K562 (cell line): ENCODE data around the gene AAK1. TPM values are rescaled to one million over a fixed set of nuclear protein-coding genes. Genes with fewer than 3 reads are reported as not detected.

Source experiments
- ATAC-seq: fragments of 200-7000 bp; cut with Tn5 transposase; 3 replicates; pipeline ENCODE4 v1.9.1; 2020; ENCODE audit warnings: moderate library complexity
- BruUV-seq: library from RNA; stranded (reverse); fragments of 400-500 nt; replicated peaks from 2 replicates; lab custom pipeline; 2021; lab: Mats Ljungman, UMichigan
- CTCF ChIA-PET: fragments of 300-600 bp; formaldehyde crosslinking; extraction: SDS; loops from one replicate; lab custom pipeline; 2021; ENCODE audit warnings: low intra/inter-chr PET ratio; lab: Yijun Ruan, JAX
- POLR2A ChIA-PET: fragments of 300-600, 350-650 bp; sonication (Branson Sonifier 250); formaldehyde crosslinking; extraction: SDS; loops from one replicate; lab custom pipeline; 2021; ENCODE audit warnings: antibody characterized with exemption, inconsistent platforms; lab: Yijun Ruan, JAX
- DNase-seq, 4 experiments: peaks; one replicate each; pipeline versions ENCODE4 v3.0.0 to v3.0.0-alpha.2; 2011 to 2018; ENCODE audit warnings: low spot score in 3 of 4, mixed read lengths in 3 of 4; ENCODE audit errors: extremely low read depth in 1 of 4
- FAIRE-seq: peaks from 2 replicates; lab custom pipeline; 2011; peaks lifted over from hg19 to GRCh38; lab: Jason Lieb, UNC
- H2AFZ ChIP-seq: 2 replicates; pipeline ENCODE4 v1.6.0; 2011; ENCODE audit warnings: low read depth, low read length, control low read depth, inconsistent platforms
- H3K27ac ChIP-seq: fragments of 200-600 bp; 3 replicates; pipeline ENCODE4 v1.8.0; 2011; ENCODE audit warnings: low read depth, mild to moderate bottlenecking, control low read depth, inconsistent platforms, low read length, moderate library complexity, mixed read lengths; ENCODE audit errors: extremely low read depth
- H3K27me3 ChIP-seq, 2 experiments: fragments of 300-600 bp in 1 of 2; 2 replicates in 1 of 2; 3 replicates in 1 of 2; pipeline versions ENCODE4 v1.6.0 to v1.8.0; 2011; ENCODE audit warnings: inconsistent platforms in 2 of 2, low read length in 2 of 2, mild to moderate bottlenecking in 1 of 2, mixed read lengths in 1 of 2, moderate library complexity in 1 of 2; ENCODE audit not compliant: control insufficient read depth in 2 of 2, insufficient read depth in 2 of 2
- H3K36me3 ChIP-seq: fragments of 300-600 bp; 3 replicates; pipeline ENCODE4 v1.8.0; 2011; ENCODE audit warnings: mild to moderate bottlenecking, low read length, inconsistent platforms; ENCODE audit not compliant: control insufficient read depth, insufficient read depth
- H3K4me1 ChIP-seq, 2 experiments: fragments of 200-600 bp in 1 of 2; replicated peaks in 1 of 2; 2 replicates in 1 of 2; 3 replicates in 1 of 2; pipeline versions ENCODE4 v1.5.1 to v1.8.0; 2011; ENCODE audit warnings: inconsistent platforms in 2 of 2, low read length in 2 of 2, mild to moderate bottlenecking in 1 of 2, mixed read lengths in 1 of 2, moderate library complexity in 1 of 2; ENCODE audit not compliant: control insufficient read depth in 2 of 2, insufficient read depth in 2 of 2
- H3K4me2 ChIP-seq: 2 replicates; pipeline ENCODE4 v1.6.1; 2011; ENCODE audit warnings: low read length, control low read depth, inconsistent platforms, mixed read lengths; ENCODE audit not compliant: insufficient read depth
- H3K4me3 ChIP-seq: fragments of 200-600 bp; sonication (generic), shearing (Covaris generic); 2 replicates; pipeline ENCODE4 v1.5.1; 2016; ENCODE audit warnings: control low read depth, inconsistent platforms
- H3K79me2 ChIP-seq: fragments of 200-600 bp; 3 replicates; pipeline ENCODE4 v1.8.0; 2011; ENCODE audit warnings: low read length, inconsistent platforms; ENCODE audit not compliant: control insufficient read depth, insufficient read depth
- H3K9ac ChIP-seq, 2 experiments: 2 replicates each; pipeline versions ENCODE4 v1.6.0 to v1.6.1; 2011; ENCODE audit warnings: low read depth in 2 of 2, low read length in 2 of 2, control low read depth in 1 of 2, inconsistent platforms in 1 of 2, mild to moderate bottlenecking in 1 of 2, mixed read lengths in 1 of 2; ENCODE audit not compliant: insufficient read depth in 1 of 2
- H3K9me1 ChIP-seq: one replicate; pipeline ENCODE4 v1.6.0; 2011; ENCODE audit warnings: inconsistent platforms, mild to moderate bottlenecking, low read length, moderate library complexity; ENCODE audit not compliant: control insufficient read depth, insufficient read depth
- H3K9me3 ChIP-seq: replicated peaks from 2 replicates; pipeline ENCODE4 v1.5.1; 2011; ENCODE audit warnings: low read depth, low read length, inconsistent platforms; ENCODE audit not compliant: control insufficient read depth, insufficient read depth
- H4K20me1 ChIP-seq: replicated peaks from 2 replicates; pipeline ENCODE4 v1.6.1; 2011; ENCODE audit warnings: low read length, inconsistent platforms, mixed read lengths; ENCODE audit not compliant: control insufficient read depth, insufficient read depth
- BRF1 ChIP-seq: IDR thresholded peaks from 3 replicates; pipeline ENCODE4 v1.6.1; 2011; ENCODE audit warnings: borderline replicate concordance, mild to moderate bottlenecking; ENCODE audit not compliant: insufficient read length; ENCODE audit errors: extremely low read depth
- COPS2 ChIP-seq: fragments of 450-650 bp; conservative IDR thresholded peaks from 2 replicates; pipeline ENCODE4 v1.6.1; 2016; ENCODE audit warnings: mild to moderate bottlenecking, moderate library complexity
- FOXJ2 ChIP-seq: fragments of 200-800 bp; sonication (Bioruptor generic); IDR thresholded peaks from 2 replicates; pipeline ENCODE4 v1.6.1; 2016; ENCODE audit warnings: missing genetic modification characterization, missing compliant biosample characterization
- NBN ChIP-seq: fragments of 450-650 bp; IDR thresholded peaks from 2 replicates; pipeline ENCODE4 v1.6.1; 2016; ENCODE audit warnings: low read depth, mild to moderate bottlenecking
- NR4A1 ChIP-seq, 2 experiments: fragments of 250-450 bp in 1 of 2; fragments of 450-650 bp in 1 of 2; sonication (Bioruptor Pico) in 1 of 2; IDR thresholded peaks; 2 replicates each; pipeline versions ENCODE4 v1.4.0 to v1.6.1; 2016 to 2020; ENCODE audit warnings: mild to moderate bottlenecking in 2 of 2, missing compliant biosample characterization in 1 of 2, missing genetic modification characterization in 1 of 2, moderate library complexity in 1 of 2
- SPI1 ChIP-seq: IDR thresholded peaks from 2 replicates; pipeline ENCODE4 v1.6.1; 2011; ENCODE audit warnings: low read depth, low read length, control low read depth, borderline replicate concordance
- SREBF2 ChIP-seq: sonication (generic); formaldehyde crosslinking; IDR thresholded peaks from 2 replicates; pipeline ENCODE4 v1.4.0; 2020; ENCODE audit warnings: mild to moderate bottlenecking, missing genetic modification reagents
- TOE1 ChIP-seq, 2 experiments: fragments of 450-650 bp in 1 of 2; sonication (generic) in 1 of 2; formaldehyde crosslinking in 1 of 2; IDR thresholded peaks; 2 replicates each; pipeline versions ENCODE4 v1.7.1 to v1.8.0; 2016 to 2022; ENCODE audit warnings: borderline replicate concordance in 2 of 2, mild to moderate bottlenecking in 2 of 2, antibody characterized with exemption in 1 of 2, inconsistent platforms in 1 of 2, low read depth in 1 of 2, missing genetic modification reagents in 1 of 2, moderate library complexity in 1 of 2
- USF1 ChIP-seq: sonication (generic); formaldehyde crosslinking; IDR thresholded peaks from 2 replicates; pipeline ENCODE4 v1.9.0; 2022; ENCODE audit warnings: mild to moderate bottlenecking, missing genetic modification reagents
- ZNF512 ChIP-seq: IDR thresholded peaks from 2 replicates; pipeline ENCODE4 v1.6.1; 2016; ENCODE audit warnings: missing genetic modification characterization, missing compliant biosample characterization
- ZNF707 ChIP-seq: fragments of 250-450 bp; sonication (Bioruptor Pico); conservative IDR thresholded peaks from 2 replicates; pipeline ENCODE4 v1.8.0; 2022; ENCODE audit warnings: inconsistent platforms, mild to moderate bottlenecking, moderate library complexity
- WGBS: fragments of 100-300 bp; shearing (Covaris generic); methylation state at CpG from one replicate; pipeline ENCODE4 v1.1.6; 2016; ENCODE audit warnings: low coverage, mixed read lengths; ENCODE audit not compliant: insufficient coverage; ENCODE audit errors: missing lambda C conversion rate; 5-methylcytosine and 5-hydroxymethylcytosine counted together
- in situ Hi-C: fragments of 300-500 bp; cut with MboI; formaldehyde crosslinking; loops from 4 replicates; pipeline ENCODE4 v1.15.0; 2018; ENCODE audit warnings: inconsistent platforms, mixed read lengths
- intact Hi-C: fragments of 100-400 bp; cut with micrococcal nuclease; formaldehyde crosslinking; loops from 2 replicates; pipeline ENCODE4 v1.14.2; 2022
- polyA plus RNA-seq, 8 experiments: library from polyadenylated mRNA; depleted of rRNA in 4 of 8; stranded (reverse) in 5 of 8; unstranded in 3 of 8; fragments of >200 nt; fragmentation: Nextera tagmentation in 2 of 8; fragmentation: Illumina TruSeq in 1 of 8; extraction: Ambion mirVana in 2 of 8; extraction: Trizol in 1 of 8; gene quantifications; 2 replicates each; pipeline versions ENCODE4 v1.2.1 to v1.2.3, GENCODE V29; 2011 to 2014; ENCODE audit warnings: inconsistent platforms in 1 of 8, missing spikeins in 1 of 8
- total RNA-seq, 7 experiments: library from RNA; depleted of rRNA in 6 of 7; stranded (reverse); fragments of >200 nt in 6 of 7; fragmentation: Illumina TruSeq in 2 of 7; extraction: Trizol in 2 of 7; gene quantifications; 2 replicates each; pipeline versions ENCODE4 v1.2.1 to v1.2.3, GENCODE V29; 2011 to 2021; ENCODE audit warnings: low replicate concordance in 1 of 7

The AAK1 gene
- total and polyA plus RNA-seq, 9 of the 15 experiments (the other 6 are each of a cell fraction or from before 2014, with no cell fraction given), result 0.89 to 17.1 (median 6.0) TPM

- WGBS, result 18% methylated on average over 3 of the region's 3 CpGs
- ATAC-seq, result no peak
- in situ Hi-C loops, result loop anchor here (5.0 kb wide), 1 partner anchor 246 kb away; no protein-coding TSS in a partner anchor
Measured at GRCh38 chr2:69561101-69561500, 82.4 kb downstream of the AAK1 start.

DNA sequence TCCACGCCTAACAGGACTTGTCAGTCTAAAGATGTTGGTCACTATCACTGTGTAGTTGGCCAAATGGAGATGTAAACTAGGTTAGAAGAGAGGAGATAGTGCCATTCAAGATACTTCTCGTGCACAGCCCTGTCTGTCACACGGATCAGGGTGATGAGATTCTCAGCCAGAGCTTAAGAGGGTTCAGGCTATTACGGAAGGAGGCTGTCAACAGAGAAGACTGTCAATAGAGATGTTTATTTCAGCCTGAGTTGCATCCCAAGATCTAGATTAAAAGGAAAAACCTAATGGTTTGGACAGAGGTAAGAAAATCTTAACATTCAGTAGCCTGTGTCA lies 83.4 kb downstream of the AAK1 start:
- no peak for FAIRE-seq
- 65% methylated on average over 4 of the region's 4 CpGs for whole genome bisulfite sequencing
- Histone ChIP-seq H3K9ac (no peak overlapping the region), H3K27me3 (no peaks in the 10 kb centered on the region), H3K27ac (no peak overlapping the region), H3K9me3 (no peaks in the 10 kb centered on the region), H3K9me1 (no peaks in the 10 kb centered on the region), H4K20me1 (no peaks in the 10 kb centered on the region; the same call in 1 of the 2 replicates), H3K4me1 (peaks cover 0 to 4% of the 10 kb centered on the region in 2 experiments; a peak in 1 of 5 replicates), H3K79me2 (no peaks in the 10 kb centered on the region), H3K4me2 (no peak overlapping the region), H3K36me3 (no peaks in the 10 kb centered on the region), H3K4me3 (no peak overlapping the region), H2AFZ (no peak overlapping the region)
- DNase-seq, result no peak
- POLR2A ChIA-PET, result no interaction called here
- CTCF ChIA-PET, result interaction anchor here (0.6 to 2.7 kb wide), 3 partner anchors 154 to 256 kb away, joined by 3 to 33 read pairs (median 4); no protein-coding TSS in a partner anchor
- BruUV-seq, result no TSS peak
- ATAC-seq, result no peak
- in situ Hi-C loops, result loop anchor here (5.0 kb wide), 1 partner anchor 247 kb away; no protein-coding TSS in a partner anchor
- intact Hi-C loops, result loop anchor here (5.0 to 10.0 kb wide), 2 partner anchors 352 to 535 kb away; no protein-coding TSS in a partner anchor
- TF ChIP-seq TOE1 (IDR thresholded peaks at IDR 0.05; ENCODE audit: borderline replicate concordance) (0 out of 2 replicates have a peak, but pooled peaks have one; percentile 0), TOE1 (CRISPR knock-in tag; IDR thresholded peaks at IDR 0.05; ENCODE audit: borderline replicate concordance, low read depth) (0 out of 2 replicates have a peak, but pooled peaks have one; percentile 72), FOXJ2 (tag) (no peak), NR4A1 (CRISPR knock-in tag; IDR thresholded peaks at IDR 0.05) (no peak), NR4A1 (tag; IDR thresholded peaks at IDR 0.05) (no peak), NBN (no peak), SREBF2 (CRISPR knock-in tag) (no peak), BRF1 (no peak), COPS2 (0 out of 2 replicates have a peak, but pooled peaks have one; percentile 59), ZNF512 (no peak)

More at GRCh38 chr2:69561101-69561500, 82.4 kb downstream of the AAK1 start:
- POLR2A ChIA-PET, result interaction anchor here (1.1 to 1.3 kb wide), 2 partner anchors 9 to 124 kb away, joined by 3 to 7 read pairs; partner anchors contain the start of gene NFU1
- Histone ChIP-seq H4K20me1 (peaks cover 6% of the 10 kb centered on the region; the same call in 1 of the 2 replicates), H3K9me1 (no peaks in the 10 kb centered on the region), H2AFZ (no peak overlapping the region), H3K4me3 (no peak overlapping the region), H3K9ac (no peak overlapping the region), H3K4me1 (peaks cover 0 to 4% of the 10 kb centered on the region in 2 experiments; a peak in 1 of 5 replicates), H3K27ac (no peak overlapping the region), H3K27me3 (no peaks in the 10 kb centered on the region), H3K79me2 (no peaks in the 10 kb centered on the region), H3K36me3 (no peaks in the 10 kb centered on the region), H3K4me2 (no peak overlapping the region), H3K9me3 (no peaks in the 10 kb centered on the region)
- FAIRE-seq (no peak), DNase-seq (no peak)
- CTCF ChIA-PET, result interaction anchor here (1.0 to 2.7 kb wide), 3 partner anchors 153 to 257 kb away, joined by 3 to 33 read pairs (median 4); no protein-coding TSS in a partner anchor
- no TSS peak for BruUV-seq
- TF ChIP-seq SPI1 (peak; percentile 55; the same call in 1 of the 2 replicates), USF1 (CRISPR knock-in tag) (no peak), ZNF707 (no peak)
- intact Hi-C loops, result loop anchor here (5.0 to 10.0 kb wide), 2 partner anchors 351 to 536 kb away; no protein-coding TSS in a partner anchor
